Thoracic aorta (tissue), 2 donors: Measurements from ENCODE around the gene USP43. TPM values are rescaled to one million over a fixed set of nuclear protein-coding genes. Genes with fewer than 3 reads are reported as not detected.

Source experiments
- ATAC-seq: fragments of 150-250 bp; one replicate; pipeline ENCODE4 v1.8.0; 2017; ENCODE audit warnings: low read depth; ENCODE audit not compliant: insufficient number of reproducible peaks, low FRiP score
- DNase-seq: peaks from one replicate; pipeline ENCODE4 v3.0.0-alpha.2; 2020; ENCODE audit warnings: low spot score
- H3K27ac ChIP-seq, 2 donors: fragments of 200-600 bp; sonication (generic); 1 replicate in 1 of 2; 2 replicates in 1 of 2; pipeline ENCODE4 v1.5.1; 2016; ENCODE audit warnings: mild to moderate bottlenecking in 2 of 2, moderate library complexity in 2 of 2
- H3K27me3 ChIP-seq: fragments of 200-600 bp; sonication (generic); replicated peaks from 2 replicates; pipeline ENCODE4 v1.6.0; 2016; ENCODE audit warnings: mild to moderate bottlenecking; ENCODE audit not compliant: insufficient read depth
- H3K36me3 ChIP-seq: fragments of 200-600 bp; sonication (generic); one replicate; pipeline ENCODE4 v1.5.1; 2016
- H3K4me1 ChIP-seq, 2 donors: fragments of 200-600 bp; sonication (generic); 1 replicate in 1 of 2; 2 replicates in 1 of 2; pipeline versions ENCODE4 v1.5.1 to v1.6.0; 2016; ENCODE audit warnings: low read depth in 2 of 2, mild to moderate bottlenecking in 1 of 2; ENCODE audit not compliant: control insufficient read depth in 1 of 2
- H3K4me3 ChIP-seq: fragments of 200-600 bp; sonication (generic); 2 replicates; pipeline ENCODE4 v1.5.1; 2016; ENCODE audit warnings: mild to moderate bottlenecking
- H3K9me3 ChIP-seq: fragments of 200-600 bp; sonication (generic); 2 replicates; pipeline ENCODE4 v1.5.1; 2016
- total RNA-seq, 2 donors: library from RNA; depleted of rRNA; stranded (reverse); fragments of >200 nt; gene quantifications; one replicate each; pipeline versions ENCODE4 v1.1.0 to v1.2.3, GENCODE V29; 2016
- TF ChIP-seq, protein P1 (sequence below): fragments of 200-600 bp; sonication (generic); IDR thresholded peaks from one replicate; pipeline ENCODE4 v1.5.1; 2019; ENCODE audit warnings: antibody characterized with exemption

USP43 gene
- total RNA-seq, 2 donors from 2014 or later, result 0.21 TPM; not detected in 1

GRCh38 chr17:9672266-9672665, 26.9 kb downstream of the USP43 start:
- Histone ChIP-seq H3K9me3 (no peaks in the 10 kb centered on the region), H3K4me1 (no peaks in the 10 kb centered on the region), H3K36me3 (no peaks in the 10 kb centered on the region), H3K27me3 (no peaks in the 10 kb centered on the region), H3K4me3 (no peak overlapping the region), H3K27ac (no peak overlapping the region)
- no peak for ATAC-seq
- DNase-seq, result no peak
- TF ChIP-seq, protein P1, sequence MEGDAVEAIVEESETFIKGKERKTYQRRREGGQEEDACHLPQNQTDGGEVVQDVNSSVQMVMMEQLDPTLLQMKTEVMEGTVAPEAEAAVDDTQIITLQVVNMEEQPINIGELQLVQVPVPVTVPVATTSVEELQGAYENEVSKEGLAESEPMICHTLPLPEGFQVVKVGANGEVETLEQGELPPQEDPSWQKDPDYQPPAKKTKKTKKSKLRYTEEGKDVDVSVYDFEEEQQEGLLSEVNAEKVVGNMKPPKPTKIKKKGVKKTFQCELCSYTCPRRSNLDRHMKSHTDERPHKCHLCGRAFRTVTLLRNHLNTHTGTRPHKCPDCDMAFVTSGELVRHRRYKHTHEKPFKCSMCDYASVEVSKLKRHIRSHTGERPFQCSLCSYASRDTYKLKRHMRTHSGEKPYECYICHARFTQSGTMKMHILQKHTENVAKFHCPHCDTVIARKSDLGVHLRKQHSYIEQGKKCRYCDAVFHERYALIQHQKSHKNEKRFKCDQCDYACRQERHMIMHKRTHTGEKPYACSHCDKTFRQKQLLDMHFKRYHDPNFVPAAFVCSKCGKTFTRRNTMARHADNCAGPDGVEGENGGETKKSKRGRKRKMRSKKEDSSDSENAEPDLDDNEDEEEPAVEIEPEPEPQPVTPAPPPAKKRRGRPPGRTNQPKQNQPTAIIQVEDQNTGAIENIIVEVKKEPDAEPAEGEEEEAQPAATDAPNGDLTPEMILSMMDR, result no peak

DNA sequence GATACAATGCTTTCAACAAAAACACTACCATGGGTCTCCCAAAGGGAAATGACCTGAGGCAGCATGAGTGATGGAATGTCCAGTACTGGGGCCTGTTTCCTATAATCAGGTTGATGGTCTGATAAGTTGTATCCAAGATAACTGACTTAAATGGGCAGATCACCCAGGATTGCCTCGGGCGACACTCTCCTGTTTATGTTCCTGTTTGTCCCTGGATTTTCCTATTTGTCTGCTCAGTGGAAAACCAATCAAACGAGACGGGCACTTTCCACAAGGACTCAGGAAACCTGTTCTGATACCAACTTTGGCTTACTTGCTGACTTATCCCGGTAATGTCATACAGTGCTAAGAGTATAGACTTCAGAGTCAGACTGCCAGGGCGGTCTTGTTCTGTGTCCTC, 27.4 kb downstream of the USP43 start:
- no peaks in the 10 kb centered on the region for H3K9me3 ChIP-seq
- no peaks in the 10 kb centered on the region for H3K4me1 ChIP-seq
- H3K36me3 ChIP-seq, result no peaks in the 10 kb centered on the region
- ATAC-seq (no peak), DNase-seq (no peak)
- no peak overlapping the region for H3K4me3 ChIP-seq
- TF ChIP-seq, protein P1, result no peak
- H3K27me3 ChIP-seq, result no peaks in the 10 kb centered on the region
- no peak overlapping the region for H3K27ac ChIP-seq

DNA sequence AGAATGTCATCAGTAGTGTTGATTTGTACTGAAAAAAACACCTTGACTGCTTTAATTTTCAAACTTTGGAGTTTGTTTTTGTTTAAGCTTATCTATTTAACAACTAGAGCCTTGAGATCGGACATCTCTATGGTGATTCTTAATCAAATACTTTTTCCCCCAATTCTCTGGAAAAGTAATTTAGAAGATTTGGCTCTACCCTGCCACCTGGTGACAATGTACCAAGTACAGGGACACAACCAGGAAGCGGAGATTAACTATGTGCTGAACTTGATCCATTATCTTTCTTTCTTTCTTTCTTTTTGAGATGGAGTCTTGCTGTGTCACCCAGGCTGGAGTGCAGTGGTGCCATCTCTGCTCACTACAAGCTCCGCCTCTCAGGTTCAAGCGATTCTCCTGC, 30.8 kb downstream of the USP43 start:
- Histone ChIP-seq H3K36me3 (no peaks in the 10 kb centered on the region), H3K27ac (no peak overlapping the region), H3K9me3 (no peaks in the 10 kb centered on the region), H3K4me3 (no peak overlapping the region), H3K4me1 (no peaks in the 10 kb centered on the region), H3K27me3 (no peaks in the 10 kb centered on the region)
- ATAC-seq (no peak), DNase-seq (no peak)
- TF ChIP-seq, protein P1, result no peak

DNA sequence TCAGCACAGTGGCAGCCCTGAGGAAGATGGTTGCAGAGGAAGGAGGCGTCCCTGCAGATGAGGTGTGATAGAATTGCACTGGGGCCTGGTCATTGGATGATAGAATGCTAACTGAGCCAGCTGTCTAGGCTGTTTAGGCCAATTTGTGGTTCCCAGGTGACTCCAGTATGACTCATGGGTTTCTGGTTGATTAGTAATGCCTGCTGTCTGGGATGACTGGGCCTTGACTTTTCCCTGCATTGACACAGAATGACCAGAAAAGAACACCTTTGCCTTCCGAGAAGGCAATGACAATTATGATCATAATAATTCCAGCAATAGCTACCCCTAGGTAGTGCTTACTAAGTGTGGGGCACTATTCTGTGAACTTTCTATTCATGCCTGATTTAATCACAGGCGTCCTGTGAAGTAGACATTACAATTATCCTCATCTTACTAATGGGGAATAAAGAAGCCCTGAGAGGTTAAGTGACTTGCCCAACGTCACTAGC, 31.5 kb downstream of the USP43 start:
- no peak overlapping the region for H3K4me3 ChIP-seq
- TF ChIP-seq, protein P1, result no peak
- H3K27ac ChIP-seq, result no peak overlapping the region
- no peak for DNase-seq
- ATAC-seq, result no peak
- H3K9me3 ChIP-seq, result no peaks in the 10 kb centered on the region
- H3K27me3 ChIP-seq, result no peaks in the 10 kb centered on the region
- H3K4me1 ChIP-seq, result no peaks in the 10 kb centered on the region
- H3K36me3 ChIP-seq, result no peaks in the 10 kb centered on the region

DNA sequence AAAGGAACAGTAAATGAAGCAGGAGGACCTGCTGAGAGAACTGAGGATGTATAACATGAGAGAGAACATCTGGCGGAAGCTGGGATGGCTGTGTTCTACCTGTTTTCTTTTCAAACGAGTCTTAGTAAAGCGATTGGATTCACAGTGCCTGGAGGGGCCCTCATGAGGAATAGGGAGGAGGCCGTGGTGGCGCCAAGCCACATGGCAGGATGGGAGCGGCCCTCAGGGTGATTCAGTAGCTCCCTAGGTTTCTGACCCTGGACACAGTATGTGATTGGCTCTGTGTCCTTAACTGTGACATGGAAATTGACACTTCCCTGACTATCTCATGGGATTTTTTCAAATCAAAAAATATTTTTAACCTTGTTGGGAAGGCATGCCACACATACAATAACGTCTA, 32.1 kb downstream of the USP43 start:
- TF ChIP-seq, protein P1, result no peak
- Histone ChIP-seq H3K27ac (no peak overlapping the region), H3K9me3 (no peaks in the 10 kb centered on the region), H3K27me3 (no peaks in the 10 kb centered on the region), H3K36me3 (no peaks in the 10 kb centered on the region), H3K4me1 (no peaks in the 10 kb centered on the region), H3K4me3 (no peak overlapping the region)
- ATAC-seq (no peak), DNase-seq (no peak)
